HepG2 (cell line): ENCODE data around the gene BIRC7. TPM values are rescaled to one million over a fixed set of nuclear protein-coding genes. Genes with fewer than 3 reads are reported as not detected.
A peak's percentile ranks its signal among the peaks of the same experiment; 100 is the strongest.

Source experiments
- AKAP8 ChIP-seq: sonication (generic); formaldehyde crosslinking; IDR thresholded peaks from 2 replicates; pipeline ENCODE4 v1.5.1; 2020; ENCODE audit warnings: mild to moderate bottlenecking, missing genetic modification reagents
- ARNTL ChIP-seq: sonication (generic); formaldehyde crosslinking; IDR thresholded peaks from 2 replicates; pipeline ENCODE4 v1.4.0; 2020; ENCODE audit warnings: mild to moderate bottlenecking, missing genetic modification reagents
- FOXK2 ChIP-seq: fragments of 450-650 bp; IDR thresholded peaks from 2 replicates; pipeline ENCODE4 v1.6.1; 2016
- GMEB2 ChIP-seq: IDR thresholded peaks from 2 replicates; pipeline ENCODE4 v1.6.1; 2016; ENCODE audit warnings: missing biosample characterization, missing genetic modification reagents, low read depth
- JUND ChIP-seq: sonication (generic); formaldehyde crosslinking; IDR thresholded peaks from 2 replicates; pipeline ENCODE4 v1.8.0; 2022; ENCODE audit warnings: mild to moderate bottlenecking, missing genetic modification reagents
- KIAA2018 ChIP-seq: sonication (generic); formaldehyde crosslinking; IDR thresholded peaks from 2 replicates; pipeline ENCODE4 v1.5.0; 2020; ENCODE audit warnings: mild to moderate bottlenecking, missing genetic modification reagents, borderline replicate concordance
- KLF13 ChIP-seq: sonication (generic); formaldehyde crosslinking; IDR thresholded peaks from 2 replicates; pipeline ENCODE4 v1.4.0; 2020; ENCODE audit warnings: mild to moderate bottlenecking, missing genetic modification reagents
- MLLT10 ChIP-seq: sonication (generic); formaldehyde crosslinking; IDR thresholded peaks from 2 replicates; pipeline ENCODE4 v1.4.0; 2020; ENCODE audit warnings: missing genetic modification reagents
- PHF5A ChIP-seq: IDR thresholded peaks from one replicate; pipeline ENCODE4 v1.6.1; 2018; ENCODE audit warnings: low read depth, missing genetic modification reagents; ENCODE audit not compliant: unreplicated experiment
- POGZ ChIP-seq: sonication (generic); formaldehyde crosslinking; IDR thresholded peaks from 2 replicates; pipeline ENCODE4 v1.4.0; 2020; ENCODE audit warnings: mild to moderate bottlenecking, missing genetic modification reagents
- PPARG ChIP-seq: conservative IDR thresholded peaks from 2 replicates; pipeline ENCODE4 v1.6.1; 2016; ENCODE audit warnings: missing biosample characterization, missing genetic modification reagents
- PRPF4 ChIP-seq: fragments of 200-400 bp; formaldehyde crosslinking; IDR thresholded peaks from 2 replicates; pipeline ENCODE4 v1.6.1; 2016; ENCODE audit warnings: low read length, low read depth; ENCODE audit not compliant: poor library complexity, severe bottlenecking
- RFX1 ChIP-seq: fragments of 450-650 bp; IDR thresholded peaks from 2 replicates; pipeline ENCODE4 v1.6.1; 2017
- SALL1 ChIP-seq: sonication (generic); formaldehyde crosslinking; IDR thresholded peaks from 2 replicates; pipeline ENCODE4 v1.8.0; 2022; ENCODE audit warnings: mild to moderate bottlenecking, missing genetic modification reagents
- SMARCC2 ChIP-seq: fragments of 450-650 bp; IDR thresholded peaks from 2 replicates; pipeline ENCODE4 v1.6.1; 2017; ENCODE audit warnings: antibody characterized with exemption, mild to moderate bottlenecking
- TOPORS ChIP-seq: sonication (generic); formaldehyde crosslinking; IDR thresholded peaks from 2 replicates; pipeline ENCODE4 v1.8.0; 2023; ENCODE audit warnings: mild to moderate bottlenecking, missing genetic modification reagents
- ZBTB26 ChIP-seq: IDR thresholded peaks from 2 replicates; pipeline ENCODE4 v1.6.1; 2016; ENCODE audit warnings: missing compliant biosample characterization, missing genetic modification reagents, borderline replicate concordance
- ZNF33A ChIP-seq: sonication (generic); formaldehyde crosslinking; IDR thresholded peaks from 2 replicates; pipeline ENCODE4 v1.5.1; 2020; ENCODE audit warnings: missing genetic modification reagents, mild to moderate bottlenecking, moderate library complexity, borderline replicate concordance
- ZNF652 ChIP-seq: IDR thresholded peaks from 2 replicates; pipeline ENCODE4 v1.6.1; 2016; ENCODE audit warnings: low read depth, borderline replicate concordance
- ZSCAN30 ChIP-seq: sonication (generic); formaldehyde crosslinking; IDR thresholded peaks from 2 replicates; pipeline ENCODE4 v1.5.0; 2020; ENCODE audit warnings: mild to moderate bottlenecking, missing genetic modification reagents
- polyA plus RNA-seq, 8 experiments: library from polyadenylated mRNA; depleted of rRNA in 3 of 8; stranded (reverse) in 7 of 8; unstranded in 1 of 8; fragments of >200 nt; fragmentation: Illumina TruSeq in 4 of 8; extraction: Trizol in 4 of 8; gene quantifications; 2 replicates each; pipeline versions ENCODE4 v1.2.1 to v1.2.3, GENCODE V29; 2011 to 2016; ENCODE audit warnings: low read depth in 4 of 8, missing spikeins in 1 of 8, mixed read lengths in 1 of 8; ENCODE audit not compliant: insufficient read depth in 1 of 8
- total RNA-seq, 5 experiments: library from RNA; depleted of rRNA; stranded (reverse); fragments of >200 nt; fragmentation: Illumina TruSeq; extraction: Trizol; gene quantifications; 2 replicates each; pipeline ENCODE4 v1.2.3, GENCODE V29; 2016; ENCODE audit warnings: low read depth in 1 of 5

BIRC7 gene
- total and polyA plus RNA-seq, 2 of the 13 experiments (the other 11 are each of a cell fraction or from before 2014, with no cell fraction given), result 0.27 to 5.1 TPM

- TF ChIP-seq KIAA2018, result no peak
- no peak for TF ChIP-seq ZNF652
- peak; percentile 97 for TF ChIP-seq SALL1 (CRISPR knock-in tag)
- no peak for TF ChIP-seq PRPF4
- TF ChIP-seq MLLT10 (CRISPR knock-in tag), result peak; percentile 31; the same call in 1 of the 2 replicates
- TF ChIP-seq JUND (CRISPR knock-in tag), result peak; percentile 42; the same call in 1 of the 2 replicates
- peak; percentile 86 for TF ChIP-seq GMEB2
- TF ChIP-seq POGZ, result peak; percentile 52; the same call in 1 of the 2 replicates
- TF ChIP-seq PHF5A (CRISPR knock-in tag), result peak; percentile 76
- TF ChIP-seq TOPORS (CRISPR knock-in tag), result peak; percentile 63; the same call in 1 of the 2 replicates
- TF ChIP-seq ZSCAN30 (CRISPR knock-in tag), result no peak; the same call in 1 of the 2 replicates
- TF ChIP-seq AKAP8 (CRISPR knock-in tag), result peak; percentile 84
- peak; percentile 58; the same call in 1 of the 2 replicates for TF ChIP-seq PPARG
- TF ChIP-seq KLF13 (CRISPR knock-in tag), result peak; percentile 89; the same call in 1 of the 2 replicates
- peak; percentile 86 for TF ChIP-seq ZBTB26 (CRISPR knock-in tag)
- TF ChIP-seq ARNTL (CRISPR knock-in tag), result peak; percentile 92; the same call in 1 of the 2 replicates
- TF ChIP-seq SMARCC2, result no peak
- TF ChIP-seq FOXK2, result no peak
- TF ChIP-seq RFX1, result no peak
- no peak for TF ChIP-seq ZNF33A (CRISPR knock-in tag)
Observed at GRCh38 chr20:63216041-63216848, 19.5 kb upstream of the BIRC7 start, which contains the start of gene YTHDF1 (continued).
